IMR-90 (cell line): ENCODE results near the gene ZNF407.

Experiments
- CHD1 ChIP-seq: IDR thresholded peaks from 2 replicates; pipeline ENCODE4 v1.6.1; 2012; ENCODE audit warnings: low read depth, low read length, improper control_type of control experiment
- CTCF ChIP-seq: conservative IDR thresholded peaks from 2 replicates; pipeline ENCODE4 v1.5.1; 2012; ENCODE audit warnings: mild to moderate bottlenecking, low read depth, low read length, improper control_type of control experiment
- MAFK ChIP-seq: IDR thresholded peaks from 2 replicates; pipeline ENCODE4 v1.6.1; 2012; ENCODE audit warnings: low read depth, low read length, improper control_type of control experiment
- NFE2L2 ChIP-seq: fragments of 150-350 bp; IDR thresholded peaks from 2 replicates; pipeline ENCODE4 v1.6.1; 2016; ENCODE audit warnings: low read depth, mild to moderate bottlenecking, low read length
- POLR2A ChIP-seq: IDR thresholded peaks from 2 replicates; pipeline ENCODE4 v1.6.1; 2012; ENCODE audit warnings: mild to moderate bottlenecking, low read depth, low read length
- RAD21 ChIP-seq: IDR thresholded peaks from 2 replicates; pipeline ENCODE4 v1.6.1; 2012; ENCODE audit warnings: low read length, improper control_type of control experiment
- RCOR1 ChIP-seq: IDR thresholded peaks from 2 replicates; pipeline ENCODE4 v1.6.1; 2012; ENCODE audit warnings: mild to moderate bottlenecking, low read length, improper control_type of control experiment; ENCODE audit not compliant: insufficient replicate concordance
- RFX5 ChIP-seq: IDR thresholded peaks from 2 replicates; pipeline ENCODE4 v1.8.0; 2012; ENCODE audit warnings: low read depth, mild to moderate bottlenecking, low read length, moderate library complexity
- SMC3 ChIP-seq: fragments of 150-350 bp; IDR thresholded peaks from 2 replicates; pipeline ENCODE4 v1.6.1; 2016; ENCODE audit warnings: low read depth, mild to moderate bottlenecking, antibody characterized with exemption, low read length, moderate library complexity
- USF2 ChIP-seq: fragments of 150-350 bp; IDR thresholded peaks from 2 replicates; pipeline ENCODE4 v1.6.1; 2017; ENCODE audit warnings: mild to moderate bottlenecking, antibody characterized with exemption, low read length, low read depth

- TF ChIP-seq CTCF, result no peak
- no peak for TF ChIP-seq MAFK
- no peak for TF ChIP-seq POLR2A
- TF ChIP-seq RAD21, result no peak
- no peak for TF ChIP-seq SMC3
- no peak for TF ChIP-seq NFE2L2
- no peak for TF ChIP-seq CHD1
- no peak for TF ChIP-seq RFX5
- no peak for TF ChIP-seq USF2
- TF ChIP-seq RCOR1, result no peak
Measured at GRCh38 chr18:74797577-74798151, 200.0 kb downstream of the ZNF407 start.
